GM12892 (cell line): ENCODE results near the gene B3GNT9.

Source experiments
- POLR2A ChIP-seq: IDR thresholded peaks from 2 replicates; pipeline ENCODE4 v1.6.1; 2011; ENCODE audit warnings: low read depth, low read length, control low read depth
- TAF1 ChIP-seq: IDR thresholded peaks from 2 replicates; pipeline ENCODE4 v1.6.1; 2011; ENCODE audit warnings: low read depth, mild to moderate bottlenecking, control low read depth, low read length, borderline replicate concordance

DNA sequence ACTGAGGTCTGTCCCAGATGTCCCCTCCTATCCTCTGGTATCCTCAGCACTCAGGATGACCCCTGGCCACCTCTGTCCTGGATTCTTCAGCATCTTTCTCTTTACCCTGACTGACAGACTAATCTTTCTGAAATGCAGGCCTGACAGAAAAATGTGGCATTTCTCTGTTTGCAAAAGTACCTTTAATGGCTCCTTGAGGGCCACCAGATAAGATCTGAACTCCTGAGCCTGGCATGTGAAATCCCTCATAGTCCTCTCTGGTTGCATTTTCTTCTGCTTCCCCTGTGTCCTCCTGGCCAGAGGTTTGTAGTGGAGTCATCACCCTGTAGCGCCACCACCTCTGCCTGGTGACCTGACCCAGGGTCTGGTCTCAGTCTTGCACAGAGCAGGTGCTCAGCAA, 46.1 kb upstream of the B3GNT9 start:
- TF ChIP-seq POLR2A (no peak), TAF1 (no peak)
